Activated T-cell treated with anti-CD3 and anti-CD28 coated beads for 4 hours (primary cell): ENCODE measurements around the gene MAB21L4.

Experiments
- DNase-seq: peaks from one replicate; pipeline ENCODE4 v3.0.0-alpha.2; 2020

The MAB21L4 gene

GRCh38 chr2:240892925-240893324 is 3.0 kb downstream of the MAB21L4 start:
- DNase-seq = no peak

GRCh38 chr2:240892356-240892755 is 3.6 kb downstream of the MAB21L4 start:
- no peak for DNase-seq

GRCh38 chr2:240891492-240892340 is 4.2 kb downstream of the MAB21L4 start:
- DNase-seq = no peak

GRCh38 chr2:240890691-240891090 is 5.3 kb downstream of the MAB21L4 start:
- no peak for DNase-seq

GRCh38 chr2:240889601-240890560 is 6.1 kb downstream of the MAB21L4 start:
- no peak for DNase-seq

- no peak for DNase-seq
Observed at GRCh38 chr2:240888890-240889573, 6.9 kb downstream of the MAB21L4 start.

GRCh38 chr2:240888130-240888889 is 7.6 kb downstream of the MAB21L4 start:
- no peak for DNase-seq

- no peak for DNase-seq
Observed at GRCh38 chr2:240887631-240888030, 8.3 kb downstream of the MAB21L4 start.

- no peak for DNase-seq
Observed at GRCh38 chr2:240886678-240887609, 9.0 kb downstream of the MAB21L4 start.

- no peak for DNase-seq
Observed at GRCh38 chr2:240886023-240886565, 9.9 kb downstream of the MAB21L4 start.

GRCh38 chr2:240885566-240885965 is 10.4 kb downstream of the MAB21L4 start:
- no peak for DNase-seq

GRCh38 chr2:240884745-240885144 is 11.2 kb downstream of the MAB21L4 start:
- no peak for DNase-seq

GRCh38 chr2:240884221-240884620 is 11.7 kb downstream of the MAB21L4 start:
- no peak for DNase-seq

GRCh38 chr2:240881913-240882312 is 14.0 kb downstream of the MAB21L4 start:
- no peak for DNase-seq

GRCh38 chr2:240879105-240879504 is 16.9 kb downstream of the MAB21L4 start:
- no peak for DNase-seq

- DNase-seq = no peak
Observed at GRCh38 chr2:240878341-240878936, 17.5 kb downstream of the MAB21L4 start.

GRCh38 chr2:240877460-240878340 is 18.3 kb downstream of the MAB21L4 start:
- no peak for DNase-seq

GRCh38 chr2:240876475-240877251 is 19.3 kb downstream of the MAB21L4 start:
- DNase-seq = no peak
